Islet precursor cell (in vitro differentiated cells): Measurements from ENCODE around the gene ZNF536.
"Not testable (repeated sequence)": the region's sequence is repeated elsewhere in the genome, so short reads cannot be mapped to it uniquely, and the experiment has no call there.

Source experiments
- DNase-seq: peaks from one replicate; pipeline ENCODE4 v3.0.0-alpha.2; 2018

The ZNF536 gene

DNA sequence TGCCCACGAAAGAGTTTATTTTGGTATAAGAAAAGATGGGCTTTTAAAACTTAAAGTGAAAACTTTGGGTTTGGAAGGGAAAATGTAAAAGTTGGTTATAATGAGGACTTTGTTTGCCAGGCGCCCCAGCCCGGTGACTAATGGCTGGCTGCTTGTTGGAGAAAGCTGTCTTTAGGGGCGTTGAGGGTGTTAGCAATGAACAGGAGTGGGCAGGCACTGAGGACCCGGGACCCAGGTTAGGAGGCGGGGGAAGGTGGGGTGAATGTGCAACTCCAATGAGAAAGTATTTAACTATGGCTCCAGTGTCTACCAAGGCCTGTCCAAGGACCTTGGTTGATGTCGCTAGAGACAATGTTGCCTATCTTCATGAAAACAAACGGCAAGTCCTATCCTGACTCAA lies 118.6 kb downstream of the ZNF536 start:
- DNase-seq: no peak

DNA sequence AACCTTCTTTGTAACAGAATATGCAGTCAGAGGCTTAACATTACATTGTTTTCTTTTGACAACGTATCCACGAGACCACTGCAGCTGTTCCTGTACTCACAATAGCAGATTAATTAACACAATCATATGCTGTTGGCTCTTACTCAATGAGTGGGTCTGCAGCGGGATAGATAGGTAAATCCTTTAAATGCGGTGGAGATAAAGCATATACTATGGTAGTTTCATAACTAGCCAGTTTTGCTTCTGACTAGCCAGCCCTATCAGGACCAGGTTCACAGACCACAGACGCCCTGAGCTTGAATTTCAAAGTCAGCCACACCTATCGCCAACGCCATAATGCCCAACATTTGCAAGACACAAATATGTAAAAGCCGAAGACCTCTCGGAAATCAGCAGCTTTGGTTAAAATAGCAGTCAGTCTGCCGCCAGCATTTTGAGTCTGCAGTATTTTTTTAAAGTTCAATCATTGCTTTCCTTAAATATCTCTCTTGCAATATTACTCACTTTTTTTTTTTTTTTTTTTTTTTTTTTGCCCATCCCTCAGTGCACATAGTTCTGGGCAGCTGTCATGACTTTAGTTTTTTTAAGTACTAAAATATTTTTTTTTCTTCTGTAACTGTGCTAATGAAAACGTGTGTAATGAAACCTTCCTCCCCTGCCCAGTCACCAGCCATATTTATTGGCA lies 120.5 kb downstream of the ZNF536 start:
- no peak for DNase-seq

DNA sequence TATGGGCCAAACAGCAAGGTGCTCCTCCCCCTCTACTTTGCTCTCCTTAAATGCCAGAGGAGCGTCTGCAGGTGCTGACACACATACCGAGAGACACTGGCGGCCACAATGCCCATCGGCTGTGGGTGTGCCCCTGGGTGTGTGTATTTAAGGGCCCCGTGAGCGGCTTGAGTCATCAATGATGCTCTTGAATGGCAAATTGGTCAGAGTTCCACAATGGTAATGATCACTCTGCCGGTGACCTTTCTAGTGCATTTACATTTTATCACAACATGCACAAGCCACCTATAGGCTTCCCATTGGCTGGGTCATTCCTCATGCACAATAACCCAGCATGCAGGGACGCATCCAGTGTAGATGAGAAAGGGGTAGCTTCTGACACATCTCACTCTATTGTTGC lies 124.8 kb downstream of the ZNF536 start:
- DNase-seq: no peak

DNA sequence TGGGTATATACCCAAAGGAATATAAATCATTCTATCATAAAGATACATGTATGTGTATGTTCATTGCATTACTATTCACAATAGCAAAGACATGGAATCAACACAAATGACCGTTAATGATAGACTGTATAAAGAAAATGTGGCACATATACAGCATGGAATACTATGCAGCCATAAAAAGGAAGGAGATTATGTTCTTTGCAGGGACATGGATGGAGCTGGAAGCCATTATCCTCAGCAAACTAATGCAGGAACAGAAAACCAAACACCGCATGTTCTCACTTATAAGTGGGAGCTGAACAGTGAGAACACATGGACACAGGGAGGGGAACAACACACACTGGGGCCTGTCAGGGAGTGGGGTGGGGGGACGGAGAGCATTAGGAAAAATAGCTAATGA lies 125.9 kb downstream of the ZNF536 start:
- not testable (repeated sequence) for DNase-seq

GRCh38 chr19:30498707-30499106 lies 126.5 kb downstream of the ZNF536 start:
- no peak for DNase-seq

GRCh38 chr19:30504272-30504671 lies 132.1 kb downstream of the ZNF536 start:
- DNase-seq: no peak

DNA sequence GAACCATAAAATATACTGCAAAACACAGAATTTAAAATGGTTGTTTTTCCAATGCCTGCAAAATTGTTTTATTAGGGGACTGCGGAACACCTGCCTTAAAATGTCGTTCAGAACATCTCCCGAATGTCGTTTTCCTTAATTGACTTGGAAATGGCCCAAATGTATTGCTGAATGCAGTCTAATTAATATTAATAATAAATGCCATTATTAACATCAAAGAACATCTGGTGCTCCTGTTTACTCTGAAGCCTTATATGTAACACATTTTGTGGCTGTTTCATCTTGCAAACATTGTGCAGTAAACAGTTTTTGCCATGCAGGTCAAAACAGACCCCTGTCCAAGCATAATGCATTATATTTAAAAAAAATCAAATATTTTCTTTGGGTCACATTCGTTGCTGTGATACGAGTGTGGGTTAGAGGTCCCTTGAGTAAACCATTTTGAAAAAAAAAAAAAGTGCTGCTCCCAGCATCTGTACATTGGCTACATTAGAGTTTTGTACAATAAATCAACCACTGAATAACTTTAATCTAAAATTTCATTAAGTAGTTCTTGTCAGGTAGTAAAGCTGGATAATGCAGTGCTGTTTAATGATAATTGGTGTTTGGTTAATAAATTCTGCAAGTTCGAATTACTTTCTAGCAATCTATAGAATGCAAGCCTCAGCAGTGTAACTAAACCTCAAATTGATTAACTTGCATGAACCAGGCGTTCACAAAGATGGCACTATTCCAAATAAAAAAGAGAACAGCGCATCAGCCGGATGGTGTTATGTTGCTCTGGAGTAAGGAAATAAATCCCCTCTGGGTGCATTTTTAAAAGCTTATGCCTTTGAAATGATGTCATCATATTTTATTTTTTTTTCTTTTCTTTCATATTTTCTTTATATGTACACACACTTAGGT lies 140.2 kb downstream of the ZNF536 start:
- DNase-seq: no peak

DNA sequence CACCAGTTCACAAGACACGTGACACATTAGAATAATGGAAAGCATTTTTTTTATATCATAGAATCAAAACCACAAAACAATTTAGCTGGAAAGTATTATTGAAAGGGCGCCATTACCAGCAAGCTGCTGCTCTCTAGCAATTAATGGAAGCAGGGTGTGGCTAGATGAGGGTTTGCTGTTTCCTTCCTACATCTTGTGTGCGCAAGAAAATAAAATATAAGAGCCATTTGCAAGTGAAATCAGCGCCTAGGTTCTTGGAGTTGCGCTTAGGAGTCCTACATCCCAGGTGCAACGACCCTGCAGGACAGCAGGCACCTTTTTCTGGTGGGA lies 140.9 kb downstream of the ZNF536 start:
- peak; percentile 13 for DNase-seq

GRCh38 chr19:30516111-30516510 lies 143.9 kb downstream of the ZNF536 start:
- peak; percentile 18 for DNase-seq

DNA sequence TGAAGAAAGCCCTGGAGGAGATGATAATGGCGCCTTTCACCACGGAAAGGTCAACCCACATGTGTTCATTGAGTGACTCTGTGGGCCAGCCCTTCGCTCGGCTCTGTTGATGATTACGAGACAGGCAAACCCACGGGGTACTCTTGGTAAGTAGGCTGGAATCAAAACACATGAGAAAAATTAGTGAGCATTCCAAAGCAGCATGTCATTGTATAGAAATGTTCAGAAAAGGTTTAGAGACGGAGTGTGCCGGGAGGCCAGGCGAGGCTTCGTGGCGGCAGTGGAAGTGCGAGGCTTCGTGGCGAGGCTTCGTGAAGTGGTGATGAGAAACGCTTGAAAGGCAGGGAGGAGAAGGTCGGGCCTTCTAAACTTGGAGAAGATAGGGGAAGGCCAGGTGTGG lies 144.3 kb downstream of the ZNF536 start:
- DNase-seq: peak; percentile 32

DNA sequence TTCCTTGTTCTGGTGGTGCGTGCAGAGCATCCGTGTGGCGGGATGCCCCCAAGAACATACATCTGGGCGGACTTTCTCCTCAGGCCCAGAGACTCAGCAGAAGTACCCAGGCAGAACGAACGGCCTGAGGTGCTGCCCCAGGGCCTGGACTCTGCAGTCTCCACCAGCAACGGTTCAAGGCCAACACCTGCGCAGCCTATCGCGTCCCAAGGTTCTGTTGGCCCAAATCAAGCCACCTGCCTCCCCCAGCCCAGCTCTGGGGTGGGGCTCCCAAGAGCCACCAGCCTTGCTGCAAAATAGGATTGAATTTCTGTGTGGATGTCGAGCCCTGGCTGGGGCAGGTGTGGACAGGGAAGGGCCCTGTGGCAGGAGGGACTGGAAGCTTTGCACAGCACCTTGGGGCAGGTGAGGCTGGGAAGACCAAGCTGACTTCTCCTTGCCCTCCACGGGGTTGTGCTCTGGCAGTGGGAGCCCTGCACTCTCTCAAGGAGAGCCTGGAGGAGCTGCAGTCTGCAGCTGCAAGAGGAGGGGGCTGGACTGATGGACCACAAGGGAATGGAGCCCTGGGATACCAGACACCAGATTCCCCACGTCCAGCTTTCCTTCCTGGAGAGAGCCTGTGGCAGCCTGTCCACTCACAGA lies 146.9 kb downstream of the ZNF536 start:
- peak; percentile 31 for DNase-seq

- no peak for DNase-seq
Measured at GRCh38 chr19:30519607-30520205, 147.5 kb downstream of the ZNF536 start.

DNA sequence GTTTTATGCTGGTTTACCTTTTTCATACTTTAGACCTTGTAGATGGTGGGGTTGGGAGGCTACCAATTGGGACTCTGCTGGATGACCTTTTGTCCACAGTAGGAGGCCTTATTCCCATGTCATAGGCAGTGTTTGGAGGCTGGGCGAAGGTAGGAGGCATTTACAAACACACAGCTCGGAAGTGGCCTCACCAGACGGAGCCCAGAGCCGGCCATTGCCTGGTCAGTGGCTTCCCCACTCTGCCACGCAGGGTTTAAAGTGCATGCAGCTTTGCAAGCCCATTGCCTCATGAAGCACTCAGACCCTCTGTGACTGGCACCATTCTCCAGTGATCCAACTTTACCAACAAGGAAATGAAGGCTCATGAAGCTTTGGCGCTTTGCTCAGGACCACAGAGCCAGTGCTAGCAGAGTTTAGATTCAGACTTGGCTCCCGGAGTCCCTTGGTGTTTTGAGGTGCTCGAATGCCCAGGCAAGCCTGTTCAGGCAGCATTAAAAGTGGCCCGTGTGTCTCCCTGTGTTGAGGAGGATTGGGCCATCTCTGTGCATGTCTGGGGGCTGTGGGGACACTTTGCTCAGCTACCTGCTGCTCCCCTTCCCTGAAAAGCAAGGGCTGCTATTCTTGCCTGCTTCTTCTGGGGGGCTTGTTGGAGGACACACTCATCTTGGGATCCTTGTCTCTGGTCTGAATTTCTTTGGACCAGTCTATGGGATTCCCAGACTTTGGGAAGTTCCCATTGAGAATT lies 148.7 kb downstream of the ZNF536 start:
- peak; percentile 30 for DNase-seq

DNA sequence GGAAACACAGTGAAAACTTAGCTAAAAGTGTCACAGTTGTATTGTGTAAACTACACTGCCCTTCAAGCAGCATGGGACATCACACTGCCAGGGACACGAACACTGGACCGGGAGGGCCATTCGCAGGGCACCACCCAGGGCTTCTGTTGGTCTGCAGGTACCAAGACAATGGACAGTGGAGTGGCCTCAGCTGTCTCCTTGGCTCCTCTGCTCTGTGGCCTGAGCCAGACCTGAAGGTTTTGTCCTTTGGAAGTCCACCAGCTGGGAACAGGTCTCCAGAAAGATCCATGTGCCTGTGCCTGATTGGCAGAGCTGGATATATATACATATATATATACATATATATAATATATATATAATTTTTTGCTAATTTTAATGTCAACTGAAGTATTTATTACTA lies 149.8 kb downstream of the ZNF536 start:
- DNase-seq: peak; percentile 24

DNA sequence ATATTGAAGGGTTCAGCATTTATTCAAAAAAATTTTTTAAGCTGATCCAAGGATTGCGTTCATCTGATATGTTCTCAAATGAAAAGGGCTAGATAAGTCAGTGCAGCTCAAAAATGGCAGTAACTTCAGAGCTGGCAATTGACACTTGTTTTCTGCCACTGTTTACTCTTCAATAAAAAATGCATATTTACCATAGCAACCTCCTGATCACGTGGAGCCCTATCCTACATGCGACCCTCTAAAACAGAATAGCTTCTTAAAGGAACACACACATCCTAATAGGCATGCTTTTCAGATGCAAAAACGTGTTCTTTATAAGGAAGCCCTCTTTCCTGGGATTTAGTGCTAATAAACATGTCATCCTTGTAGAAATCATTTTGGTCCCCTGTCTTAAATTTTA lies 150.2 kb downstream of the ZNF536 start:
- no peak for DNase-seq

GRCh38 chr19:30523791-30524190 lies 151.6 kb downstream of the ZNF536 start:
- peak; percentile 32 for DNase-seq

- peak; percentile 24 for DNase-seq
Measured at GRCh38 chr19:30525383-30525782, 153.2 kb downstream of the ZNF536 start.

- DNase-seq: no peak
Measured at GRCh38 chr19:30528919-30529318, 156.7 kb downstream of the ZNF536 start.

- peak; percentile 43 for DNase-seq
Measured at GRCh38 chr19:30529876-30530275, 157.7 kb downstream of the ZNF536 start.

DNA sequence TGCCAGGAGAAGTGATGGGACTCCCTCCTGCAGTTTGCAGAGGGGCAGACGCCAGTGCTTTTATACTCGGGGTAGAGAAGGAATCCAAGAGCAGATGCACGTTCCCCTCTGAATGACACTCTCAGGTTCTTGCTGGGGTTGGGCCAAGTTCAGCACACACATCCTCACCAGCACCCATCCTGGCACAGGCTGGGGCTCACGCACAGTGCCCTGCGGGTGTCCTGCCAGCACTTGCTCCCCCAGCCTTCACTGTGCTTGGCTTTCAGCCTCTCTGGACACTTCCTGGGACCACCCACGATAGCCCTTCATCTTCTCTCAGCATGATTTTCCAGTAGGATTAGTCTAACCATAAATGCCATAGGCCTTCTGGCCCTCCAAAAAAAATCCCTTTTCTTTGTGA lies 158.6 kb downstream of the ZNF536 start:
- DNase-seq: peak; percentile 22

DNA sequence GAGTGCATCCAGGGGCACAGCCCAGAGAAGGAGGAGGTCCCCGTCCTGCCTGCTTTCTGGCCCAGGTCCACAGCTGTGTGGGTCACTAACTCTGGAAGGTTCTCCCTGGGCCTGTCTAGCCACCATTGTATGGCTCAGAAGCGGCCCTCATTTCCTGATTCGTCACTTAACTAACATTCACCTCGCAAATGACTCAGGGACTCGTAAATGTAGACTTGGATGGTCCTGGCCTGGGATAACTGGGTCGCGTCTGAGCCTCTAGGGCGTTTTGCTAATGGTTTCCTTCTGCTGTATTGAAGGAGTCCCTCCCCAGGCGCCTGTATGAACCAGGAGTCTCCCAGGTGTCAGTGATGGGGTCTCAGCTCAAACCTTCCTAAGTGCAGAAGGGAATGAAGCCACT lies 162.8 kb downstream of the ZNF536 start:
- DNase-seq: peak; percentile 92

- DNase-seq: peak; percentile 47
Measured at GRCh38 chr19:30536975-30537374, 164.8 kb downstream of the ZNF536 start.

DNA sequence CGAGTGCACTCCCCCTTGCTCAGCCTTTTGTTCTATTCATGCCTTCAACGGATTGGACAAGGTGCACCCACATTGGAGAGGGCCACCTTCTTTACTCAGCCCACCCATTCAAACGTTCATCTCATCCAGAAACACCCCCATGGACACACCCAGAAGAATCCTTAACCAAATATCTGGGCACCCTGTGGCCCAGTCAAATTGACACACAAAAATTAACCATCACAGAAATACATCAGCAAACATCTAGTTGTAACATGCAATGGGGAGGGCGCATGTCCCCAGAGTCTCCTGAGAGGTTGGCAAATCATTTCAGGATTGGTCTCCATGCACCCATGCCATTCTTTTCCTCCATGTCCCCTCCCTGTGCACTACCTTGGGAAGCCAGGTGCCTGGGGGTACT lies 167.1 kb downstream of the ZNF536 start:
- peak; percentile 38 for DNase-seq
